ENCODE data around the gene ASB4. TPM values are rescaled to one million over a fixed set of nuclear protein-coding genes. Genes with fewer than 3 reads are reported as not detected.
"Not testable (repeated sequence)": the region's sequence is repeated elsewhere in the genome, so short reads cannot be mapped to it uniquely, and the experiment has no call there.

Gene ASB4
- total RNA-seq, 1 donor from 2014 or later = not detected

DNA sequence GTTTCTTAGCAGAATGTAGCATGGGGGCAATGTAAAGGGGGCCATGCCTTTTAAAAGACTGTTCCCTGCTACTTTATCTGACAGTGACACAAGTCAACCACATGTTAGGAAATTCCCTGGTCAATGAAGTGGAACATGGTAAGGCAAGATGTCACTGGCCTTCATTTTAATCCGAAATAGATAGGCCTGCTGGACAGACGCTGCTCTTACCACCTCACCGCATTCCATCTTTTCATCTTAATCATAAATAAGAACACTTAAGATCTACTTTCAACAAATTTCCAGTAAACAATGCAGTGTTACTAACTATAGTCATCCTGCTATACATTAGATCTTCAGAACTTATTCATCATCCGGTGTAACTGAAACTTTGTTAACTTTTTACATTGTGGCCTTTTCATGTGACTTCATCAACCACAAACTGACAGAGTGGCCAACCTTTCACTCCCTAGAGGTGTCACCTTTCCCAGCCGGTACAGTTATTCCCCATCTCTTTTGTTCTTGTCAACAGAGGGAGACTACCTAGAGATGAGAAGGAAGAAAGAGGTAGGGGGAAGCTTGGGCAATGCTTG is 15.6 kb downstream of the ASB4 start:
- Mint-ChIP-seq H3K27ac (ENCODE audit: unreplicated experiment) (no peak overlapping the region), H3K4me3 (ENCODE audit: unreplicated experiment) (no peak overlapping the region)

GRCh38 chr7:95502403-95502802 is 16.7 kb downstream of the ASB4 start:
- Mint-ChIP-seq H3K9me3 (ENCODE audit: unreplicated experiment) (no peaks in the 10 kb centered on the region), H3K36me3 (ENCODE audit: low read depth, unreplicated experiment) (no peaks in the 10 kb centered on the region), H3K27me3 (ENCODE audit: unreplicated experiment) (no peaks in the 10 kb centered on the region), H3K4me3 (ENCODE audit: unreplicated experiment) (no peak overlapping the region), H3K4me1 (ENCODE audit: unreplicated experiment) (peaks cover 8% of the 10 kb centered on the region), H3K27ac (ENCODE audit: unreplicated experiment) (no peak overlapping the region)
- no peak for DNase-seq (ENCODE audit: low spot score)
- TF ChIP-seq, protein P1, sequence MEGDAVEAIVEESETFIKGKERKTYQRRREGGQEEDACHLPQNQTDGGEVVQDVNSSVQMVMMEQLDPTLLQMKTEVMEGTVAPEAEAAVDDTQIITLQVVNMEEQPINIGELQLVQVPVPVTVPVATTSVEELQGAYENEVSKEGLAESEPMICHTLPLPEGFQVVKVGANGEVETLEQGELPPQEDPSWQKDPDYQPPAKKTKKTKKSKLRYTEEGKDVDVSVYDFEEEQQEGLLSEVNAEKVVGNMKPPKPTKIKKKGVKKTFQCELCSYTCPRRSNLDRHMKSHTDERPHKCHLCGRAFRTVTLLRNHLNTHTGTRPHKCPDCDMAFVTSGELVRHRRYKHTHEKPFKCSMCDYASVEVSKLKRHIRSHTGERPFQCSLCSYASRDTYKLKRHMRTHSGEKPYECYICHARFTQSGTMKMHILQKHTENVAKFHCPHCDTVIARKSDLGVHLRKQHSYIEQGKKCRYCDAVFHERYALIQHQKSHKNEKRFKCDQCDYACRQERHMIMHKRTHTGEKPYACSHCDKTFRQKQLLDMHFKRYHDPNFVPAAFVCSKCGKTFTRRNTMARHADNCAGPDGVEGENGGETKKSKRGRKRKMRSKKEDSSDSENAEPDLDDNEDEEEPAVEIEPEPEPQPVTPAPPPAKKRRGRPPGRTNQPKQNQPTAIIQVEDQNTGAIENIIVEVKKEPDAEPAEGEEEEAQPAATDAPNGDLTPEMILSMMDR (IDR thresholded peaks at IDR 0.05; ENCODE audit: unreplicated experiment) = no peak

More for the DNA sequence above, 15.6 kb downstream of the ASB4 start:
- no peak for DNase-seq (ENCODE audit: low spot score)
- Mint-ChIP-seq H3K9me3 (ENCODE audit: unreplicated experiment) (no peaks in the 10 kb centered on the region), H3K27me3 (ENCODE audit: unreplicated experiment) (no peaks in the 10 kb centered on the region), H3K4me1 (ENCODE audit: unreplicated experiment) (peaks cover 8% of the 10 kb centered on the region), H3K36me3 (ENCODE audit: low read depth, unreplicated experiment) (no peaks in the 10 kb centered on the region)
- TF ChIP-seq, protein P1 (IDR thresholded peaks at IDR 0.05; ENCODE audit: unreplicated experiment) = no peak

DNA sequence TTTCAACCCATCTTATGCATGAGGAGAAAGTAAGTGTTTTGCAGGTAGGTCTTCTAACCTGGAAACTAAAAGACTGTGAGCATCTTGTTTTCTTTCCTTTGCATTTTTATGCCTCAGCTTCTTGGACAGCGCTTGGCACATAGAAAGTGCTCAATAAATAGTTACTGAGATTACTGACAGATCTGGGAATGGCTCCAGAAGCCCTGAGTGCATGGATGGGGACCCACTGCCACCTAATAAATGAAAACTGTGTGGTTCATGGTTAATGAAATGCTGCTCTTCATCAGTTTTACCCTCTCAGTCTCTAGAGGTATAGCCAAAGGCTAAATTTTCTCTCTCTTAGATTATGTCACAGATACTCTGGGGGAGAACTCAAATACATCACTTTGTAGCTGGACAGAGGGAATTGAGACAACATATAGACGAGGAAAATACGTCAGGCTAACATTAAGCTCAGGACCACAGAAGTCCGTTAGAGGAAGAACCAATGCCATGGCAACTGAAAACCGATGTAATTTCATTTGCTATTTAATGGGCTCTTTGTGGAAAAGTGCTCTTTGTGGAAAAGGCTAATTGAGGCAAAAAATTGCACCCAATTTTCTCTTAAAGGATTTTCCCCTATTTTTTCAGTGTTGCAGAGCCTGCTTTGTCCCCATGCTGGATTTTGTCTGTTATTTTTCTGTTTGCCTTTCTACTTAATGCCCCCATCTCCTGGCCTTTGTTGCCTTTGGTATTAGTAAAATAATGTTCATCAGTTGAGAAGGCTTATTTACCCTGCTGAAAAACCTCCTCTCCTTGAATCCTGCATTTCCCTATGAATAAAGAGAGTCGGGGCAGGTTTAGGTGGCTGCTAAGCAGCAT is 17.8 kb downstream of the ASB4 start:
- TF ChIP-seq, protein P1 (IDR thresholded peaks at IDR 0.05; ENCODE audit: unreplicated experiment) = no peak
- no peak overlapping the region for H3K27ac Mint-ChIP-seq (ENCODE audit: unreplicated experiment)
- peaks cover 8% of the 10 kb centered on the region for H3K4me1 Mint-ChIP-seq (ENCODE audit: unreplicated experiment)
- DNase-seq (ENCODE audit: low spot score) = no peak
- H3K27me3 Mint-ChIP-seq (ENCODE audit: unreplicated experiment) = no peaks in the 10 kb centered on the region
- H3K9me3 Mint-ChIP-seq (ENCODE audit: unreplicated experiment) = no peaks in the 10 kb centered on the region
- no peaks in the 10 kb centered on the region for H3K36me3 Mint-ChIP-seq (ENCODE audit: low read depth, unreplicated experiment)
- H3K4me3 Mint-ChIP-seq (ENCODE audit: unreplicated experiment) = no peak overlapping the region

GRCh38 chr7:95504132-95504588 is 18.4 kb downstream of the ASB4 start:
- not testable (repeated sequence) for DNase-seq (ENCODE audit: low spot score); H3K36me3 Mint-ChIP-seq (ENCODE audit: low read depth, unreplicated experiment); H3K27ac Mint-ChIP-seq (ENCODE audit: unreplicated experiment); H3K27me3 Mint-ChIP-seq (ENCODE audit: unreplicated experiment); H3K4me1 Mint-ChIP-seq (ENCODE audit: unreplicated experiment); H3K4me3 Mint-ChIP-seq (ENCODE audit: unreplicated experiment); H3K9me3 Mint-ChIP-seq (ENCODE audit: unreplicated experiment)

- DNase-seq (ENCODE audit: low spot score) = no peak
- TF ChIP-seq, protein P1 (IDR thresholded peaks at IDR 0.05; ENCODE audit: unreplicated experiment) = no peak
- H3K4me3 Mint-ChIP-seq (ENCODE audit: unreplicated experiment) = no peak overlapping the region
- no peaks in the 10 kb centered on the region for H3K36me3 Mint-ChIP-seq (ENCODE audit: low read depth, unreplicated experiment)
- no peaks in the 10 kb centered on the region for H3K4me1 Mint-ChIP-seq (ENCODE audit: unreplicated experiment)
- H3K27ac Mint-ChIP-seq (ENCODE audit: unreplicated experiment) = no peak overlapping the region
- no peaks in the 10 kb centered on the region for H3K9me3 Mint-ChIP-seq (ENCODE audit: unreplicated experiment)
- H3K27me3 Mint-ChIP-seq (ENCODE audit: unreplicated experiment) = no peaks in the 10 kb centered on the region
Observed at GRCh38 chr7:95508780-95509179, 23.0 kb downstream of the ASB4 start.

Measured in endothelial cell (in vitro differentiated cells).